VCaP (cell line): ENCODE data around the gene MAP3K6.
A peak's percentile ranks its signal among the peaks of the same experiment; 100 is the strongest.

Experiments used
- H3K27ac ChIP-seq: fragments of 450-650 bp; 2 replicates; pipeline ENCODE4 v1.5.1; 2017
- TF ChIP-seq, protein P1 (sequence below): fragments of 450-650 bp; conservative IDR thresholded peaks from 2 replicates; pipeline ENCODE4 v1.5.1; 2017; ENCODE audit warnings: mild to moderate bottlenecking, moderate library complexity

MAP3K6 gene

DNA sequence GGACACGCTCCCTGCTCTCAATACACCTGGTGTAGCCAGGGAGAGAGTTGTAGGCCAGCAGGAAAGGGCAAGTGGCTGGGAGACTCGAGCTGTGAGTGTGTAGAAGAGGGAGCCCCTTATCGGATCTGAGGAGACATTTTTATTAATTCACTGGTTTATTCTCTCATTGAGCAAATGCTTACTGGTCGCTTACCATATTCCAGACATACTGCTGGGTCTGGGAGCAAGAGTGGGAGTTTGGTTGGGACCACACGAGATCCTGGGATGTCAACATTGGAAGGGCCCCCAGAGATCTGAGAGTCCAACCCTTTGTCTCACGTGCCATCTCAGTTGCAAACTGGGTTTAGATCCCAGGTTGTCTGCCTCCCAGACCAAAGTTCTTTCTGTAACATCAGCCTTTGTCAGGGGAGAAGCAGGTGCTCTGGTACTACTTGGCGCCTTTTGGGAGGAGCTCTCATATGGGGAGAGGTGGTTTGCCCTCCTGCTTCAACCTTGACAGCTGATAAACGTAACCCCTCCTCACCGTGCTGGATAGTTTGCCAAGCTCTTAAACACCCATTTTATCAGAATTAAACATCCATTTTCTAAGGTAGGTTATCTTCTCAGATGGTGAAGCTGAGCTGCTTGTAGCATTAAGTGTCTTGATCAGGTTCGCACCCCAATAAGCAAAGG lies 44.1 kb downstream of the MAP3K6 start:
- peak overlapping the region; percentile 92 for H3K27ac ChIP-seq
- TF ChIP-seq, protein P1, sequence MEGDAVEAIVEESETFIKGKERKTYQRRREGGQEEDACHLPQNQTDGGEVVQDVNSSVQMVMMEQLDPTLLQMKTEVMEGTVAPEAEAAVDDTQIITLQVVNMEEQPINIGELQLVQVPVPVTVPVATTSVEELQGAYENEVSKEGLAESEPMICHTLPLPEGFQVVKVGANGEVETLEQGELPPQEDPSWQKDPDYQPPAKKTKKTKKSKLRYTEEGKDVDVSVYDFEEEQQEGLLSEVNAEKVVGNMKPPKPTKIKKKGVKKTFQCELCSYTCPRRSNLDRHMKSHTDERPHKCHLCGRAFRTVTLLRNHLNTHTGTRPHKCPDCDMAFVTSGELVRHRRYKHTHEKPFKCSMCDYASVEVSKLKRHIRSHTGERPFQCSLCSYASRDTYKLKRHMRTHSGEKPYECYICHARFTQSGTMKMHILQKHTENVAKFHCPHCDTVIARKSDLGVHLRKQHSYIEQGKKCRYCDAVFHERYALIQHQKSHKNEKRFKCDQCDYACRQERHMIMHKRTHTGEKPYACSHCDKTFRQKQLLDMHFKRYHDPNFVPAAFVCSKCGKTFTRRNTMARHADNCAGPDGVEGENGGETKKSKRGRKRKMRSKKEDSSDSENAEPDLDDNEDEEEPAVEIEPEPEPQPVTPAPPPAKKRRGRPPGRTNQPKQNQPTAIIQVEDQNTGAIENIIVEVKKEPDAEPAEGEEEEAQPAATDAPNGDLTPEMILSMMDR = no peak

DNA sequence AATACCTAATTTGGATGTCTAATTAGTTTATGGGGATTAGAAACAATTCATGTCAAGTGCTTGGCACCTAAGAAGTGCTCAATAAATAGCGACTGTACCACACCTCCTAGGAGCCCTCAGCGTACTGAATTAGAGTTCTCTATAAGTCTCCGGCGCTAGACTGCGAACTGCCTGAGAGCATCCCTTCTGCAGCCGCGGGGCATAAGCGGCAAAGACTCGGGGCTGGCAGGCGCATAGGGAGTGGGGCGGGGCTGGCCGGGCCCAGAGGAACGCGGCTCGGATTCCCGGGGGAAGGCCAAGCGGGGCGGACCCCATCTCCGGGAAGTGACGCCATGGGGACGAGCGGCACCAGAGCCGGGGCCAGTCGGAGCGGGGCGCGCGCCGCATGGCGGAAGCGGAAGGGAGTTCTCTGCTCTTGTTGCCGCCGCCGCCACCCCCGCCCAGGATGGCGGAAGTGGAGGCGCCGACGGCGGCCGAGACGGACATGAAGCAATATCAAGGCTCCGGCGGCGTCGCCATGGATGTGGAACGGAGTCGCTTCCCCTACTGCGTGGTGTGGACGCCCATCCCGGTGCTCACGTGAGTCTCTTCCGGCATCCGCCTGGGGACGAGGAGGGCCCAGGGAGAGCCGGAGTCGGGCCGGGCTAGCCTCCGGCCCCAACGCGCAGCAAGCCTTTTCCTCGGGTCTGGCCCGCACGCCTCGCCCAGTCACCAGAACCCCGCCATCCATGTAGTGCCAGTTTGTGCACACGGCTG lies 44.8 kb downstream of the MAP3K6 start, which contains the start of gene TMEM222:
Gene TMEM222 (plus strand): TSS at position 351 of the 756 bp plus-strand sequence. CDS start 35 bp downstream, at position 386.
- peak within 1 kb of the TSS; percentile 92 for H3K27ac ChIP-seq
- TF ChIP-seq, protein P1 = no peak

DNA sequence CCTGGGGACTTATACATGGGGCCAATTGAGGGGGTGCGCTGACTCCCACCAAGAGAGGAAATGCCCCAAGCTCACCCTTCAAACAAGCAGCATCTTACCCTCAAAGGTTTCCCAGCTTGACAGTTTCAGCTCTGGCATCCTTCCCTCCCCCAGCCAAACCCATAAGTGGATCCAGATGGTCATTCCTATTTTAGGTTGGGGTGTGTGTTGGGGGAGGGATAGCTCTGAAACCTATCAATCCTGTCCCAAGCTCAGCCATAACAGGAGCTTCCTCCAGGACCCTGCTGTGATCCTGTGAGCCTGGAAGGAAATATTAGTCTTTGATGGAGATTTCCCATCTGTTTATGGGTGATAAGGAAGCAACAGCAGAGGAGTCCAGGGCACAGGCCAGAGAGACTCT lies 48.2 kb downstream of the MAP3K6 start:
- no peak overlapping the region for H3K27ac ChIP-seq
- TF ChIP-seq, protein P1 = no peak

DNA sequence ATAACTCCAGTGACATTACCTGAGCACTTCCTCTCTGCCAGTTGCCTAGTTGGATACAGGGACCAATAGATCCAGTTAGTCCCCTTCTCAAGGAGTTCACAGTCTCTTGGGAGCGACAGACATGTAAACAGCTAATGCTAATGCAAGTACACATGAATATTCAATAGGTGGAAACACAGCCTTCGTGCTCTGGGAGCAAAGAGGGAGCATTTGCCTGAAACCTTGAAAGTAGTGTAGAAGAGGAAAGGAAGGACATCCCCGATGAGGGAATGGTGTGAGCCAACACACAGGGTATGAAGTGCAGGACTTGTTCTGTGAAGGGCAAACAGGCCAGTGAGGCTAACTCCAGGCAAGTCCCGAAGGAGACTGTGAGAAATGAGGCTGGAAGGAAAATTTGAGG lies 48.6 kb downstream of the MAP3K6 start:
- TF ChIP-seq, protein P1 = no peak

DNA sequence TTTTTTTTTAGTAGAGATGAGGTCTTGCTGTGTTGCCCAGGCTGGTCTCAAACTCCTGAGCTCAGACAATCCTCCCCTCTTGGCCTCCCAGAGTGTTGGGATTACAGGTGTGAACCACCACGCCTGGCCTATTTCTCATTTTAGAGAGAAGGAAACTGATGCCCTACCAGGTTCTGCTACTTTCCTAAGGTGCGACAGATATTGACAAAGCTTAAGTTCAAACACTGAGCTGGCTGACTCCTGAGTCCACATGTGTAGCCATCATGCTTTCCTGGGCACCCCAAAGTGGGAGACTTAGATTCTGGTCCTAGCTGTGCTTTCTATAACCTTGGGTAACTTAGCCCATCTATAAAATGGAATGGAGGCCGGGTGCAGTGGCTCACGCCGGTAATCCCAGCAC lies 49.9 kb downstream of the MAP3K6 start:
- TF ChIP-seq, protein P1 = no peak
- no peak overlapping the region for H3K27ac ChIP-seq

More for the DNA sequence above, 48.6 kb downstream of the MAP3K6 start:
- no peak overlapping the region for H3K27ac ChIP-seq

DNA sequence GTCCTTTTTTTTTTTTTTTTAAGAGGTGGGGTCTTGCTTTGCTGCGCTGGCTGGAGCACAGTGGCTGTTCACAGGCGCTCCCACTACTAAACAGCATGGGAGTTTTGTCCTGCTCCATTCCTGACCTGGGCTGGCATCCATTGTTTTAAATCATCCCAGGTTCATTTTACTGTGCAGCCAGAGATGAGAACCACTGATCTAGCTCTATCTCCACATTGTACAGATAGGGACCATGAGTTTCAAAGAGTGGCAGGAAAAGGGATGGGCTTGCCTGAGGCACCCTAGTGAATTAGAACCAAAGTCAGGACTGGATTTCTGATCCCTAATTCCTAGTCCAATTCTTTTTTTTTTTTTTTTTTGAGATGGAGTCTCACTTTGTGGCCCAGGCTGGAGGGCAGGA lies 52.0 kb downstream of the MAP3K6 start:
- TF ChIP-seq, protein P1 = no peak
- H3K27ac ChIP-seq = no peak overlapping the region

DNA sequence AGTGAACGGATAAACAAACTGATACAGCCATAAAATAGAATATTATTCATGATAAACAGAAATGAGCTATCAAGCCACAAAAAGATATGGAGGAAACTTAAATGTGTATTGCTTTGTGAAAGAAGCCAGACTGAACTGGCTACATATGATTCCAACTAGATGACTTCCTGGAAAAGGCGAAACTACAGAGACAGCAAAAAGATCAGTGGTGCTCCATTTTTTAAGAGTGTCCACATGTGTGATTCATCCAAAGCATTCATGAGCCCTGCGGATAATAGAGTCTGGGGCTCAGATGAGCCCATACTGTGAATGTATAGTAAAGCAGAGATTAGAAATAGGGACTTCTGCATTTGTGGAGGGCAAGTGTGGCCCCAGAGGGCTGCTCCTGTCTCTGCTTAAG lies 52.6 kb downstream of the MAP3K6 start:
- no peak overlapping the region for H3K27ac ChIP-seq
- TF ChIP-seq, protein P1 = no peak
